K562 (cell line): Measurements from ENCODE around the gene TMEM121B. TPM values are rescaled to one million over a fixed set of nuclear protein-coding genes. Genes with fewer than 3 reads are reported as not detected.
A peak's percentile ranks its signal among the peaks of the same experiment; 100 is the strongest.

ENCODE experiments used
- HSF4 ChIP-seq: fragments of 250-450 bp; sonication (Bioruptor Pico); IDR thresholded peaks from 2 replicates; pipeline ENCODE4 v2.1.2; 2022; ENCODE audit warnings: mild to moderate bottlenecking, moderate library complexity, borderline replicate concordance
- polyA plus RNA-seq, 8 experiments: library from polyadenylated mRNA; depleted of rRNA in 4 of 8; stranded (reverse) in 5 of 8; unstranded in 3 of 8; fragments of >200 nt; fragmentation: Nextera tagmentation in 2 of 8; fragmentation: Illumina TruSeq in 1 of 8; extraction: Ambion mirVana in 2 of 8; extraction: Trizol in 1 of 8; gene quantifications; 2 replicates each; pipeline versions ENCODE4 v1.2.1 to v1.2.3, GENCODE V29; 2011 to 2014; ENCODE audit warnings: inconsistent platforms in 1 of 8, missing spikeins in 1 of 8
- total RNA-seq, 7 experiments: library from RNA; depleted of rRNA in 6 of 7; stranded (reverse); fragments of >200 nt in 6 of 7; fragmentation: Illumina TruSeq in 2 of 7; extraction: Trizol in 2 of 7; gene quantifications; 2 replicates each; pipeline versions ENCODE4 v1.2.1 to v1.2.3, GENCODE V29; 2011 to 2021; ENCODE audit warnings: low replicate concordance in 1 of 7
- TF ChIP-seq, protein P1 (sequence below), 2 experiments: fragments of 450-650 bp; formaldehyde crosslinking in 1 of 2; IDR thresholded peaks; 2 replicates each; pipeline versions ENCODE4 v1.4.0 to v1.6.1; 2014 to 2020; ENCODE audit warnings: mild to moderate bottlenecking in 2 of 2, borderline replicate concordance in 1 of 2, low read depth in 1 of 2
- TF ChIP-seq, protein P2 (sequence below), 2 experiments: IDR thresholded peaks; 2 replicates each; pipeline ENCODE4 v1.6.1; 2011; ENCODE audit warnings: borderline replicate concordance in 1 of 2, control low read depth in 1 of 2, low read depth in 1 of 2, low read length in 1 of 2, mild to moderate bottlenecking in 1 of 2, mixed read lengths in 1 of 2, moderate library complexity in 1 of 2; ENCODE audit not compliant: insufficient read depth in 1 of 2, insufficient read length in 1 of 2, poor library complexity in 1 of 2, severe bottlenecking in 1 of 2; ENCODE audit errors: extremely low read depth in 1 of 2

TMEM121B gene
- total and polyA plus RNA-seq, 9 of the 15 experiments (the other 6 are each of a cell fraction or from before 2014, with no cell fraction given), result 0.03 to 0.07 (median 0.03) TPM; not detected in 6

DNA sequence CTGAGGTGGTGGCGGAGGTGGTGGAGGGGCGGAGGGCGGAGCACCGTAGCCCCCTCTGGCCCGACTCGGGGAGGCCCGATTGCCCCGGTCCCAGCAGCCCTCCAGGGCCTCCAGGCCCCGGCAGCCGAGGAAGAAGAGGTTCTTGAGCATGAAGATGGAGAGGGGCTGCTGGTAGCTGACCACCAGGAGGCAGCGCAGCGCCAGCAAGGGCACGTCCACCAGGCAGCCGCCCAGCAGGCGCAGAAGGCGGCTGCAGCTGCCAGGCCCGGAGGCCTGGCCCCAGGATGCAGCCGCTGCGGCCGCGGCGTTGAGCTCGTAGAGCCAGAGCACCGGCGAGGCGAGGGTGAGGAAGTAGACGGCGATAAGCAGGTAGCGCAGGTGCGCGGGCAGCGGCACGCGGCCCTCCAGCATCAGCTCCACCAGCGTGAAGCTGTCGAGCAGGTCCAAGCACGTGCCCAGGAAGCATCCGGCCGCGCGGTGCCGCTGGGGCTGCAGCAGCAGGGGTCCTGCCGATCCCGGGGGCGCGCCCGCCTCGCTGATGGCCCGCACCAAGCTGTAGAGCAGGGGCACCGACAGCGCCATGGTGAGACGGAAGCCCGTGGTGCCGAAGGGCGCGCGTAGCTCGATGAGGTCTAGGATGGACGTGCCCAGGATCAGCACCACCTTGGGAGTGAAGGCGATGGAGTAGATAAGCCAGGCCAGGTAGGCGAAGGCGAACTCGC, 1.5 kb downstream of the TMEM121B start (continued):
- TF ChIP-seq, protein P1, sequence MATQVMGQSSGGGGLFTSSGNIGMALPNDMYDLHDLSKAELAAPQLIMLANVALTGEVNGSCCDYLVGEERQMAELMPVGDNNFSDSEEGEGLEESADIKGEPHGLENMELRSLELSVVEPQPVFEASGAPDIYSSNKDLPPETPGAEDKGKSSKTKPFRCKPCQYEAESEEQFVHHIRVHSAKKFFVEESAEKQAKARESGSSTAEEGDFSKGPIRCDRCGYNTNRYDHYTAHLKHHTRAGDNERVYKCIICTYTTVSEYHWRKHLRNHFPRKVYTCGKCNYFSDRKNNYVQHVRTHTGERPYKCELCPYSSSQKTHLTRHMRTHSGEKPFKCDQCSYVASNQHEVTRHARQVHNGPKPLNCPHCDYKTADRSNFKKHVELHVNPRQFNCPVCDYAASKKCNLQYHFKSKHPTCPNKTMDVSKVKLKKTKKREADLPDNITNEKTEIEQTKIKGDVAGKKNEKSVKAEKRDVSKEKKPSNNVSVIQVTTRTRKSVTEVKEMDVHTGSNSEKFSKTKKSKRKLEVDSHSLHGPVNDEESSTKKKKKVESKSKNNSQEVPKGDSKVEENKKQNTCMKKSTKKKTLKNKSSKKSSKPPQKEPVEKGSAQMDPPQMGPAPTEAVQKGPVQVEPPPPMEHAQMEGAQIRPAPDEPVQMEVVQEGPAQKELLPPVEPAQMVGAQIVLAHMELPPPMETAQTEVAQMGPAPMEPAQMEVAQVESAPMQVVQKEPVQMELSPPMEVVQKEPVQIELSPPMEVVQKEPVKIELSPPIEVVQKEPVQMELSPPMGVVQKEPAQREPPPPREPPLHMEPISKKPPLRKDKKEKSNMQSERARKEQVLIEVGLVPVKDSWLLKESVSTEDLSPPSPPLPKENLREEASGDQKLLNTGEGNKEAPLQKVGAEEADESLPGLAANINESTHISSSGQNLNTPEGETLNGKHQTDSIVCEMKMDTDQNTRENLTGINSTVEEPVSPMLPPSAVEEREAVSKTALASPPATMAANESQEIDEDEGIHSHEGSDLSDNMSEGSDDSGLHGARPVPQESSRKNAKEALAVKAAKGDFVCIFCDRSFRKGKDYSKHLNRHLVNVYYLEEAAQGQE (IDR thresholded peaks at IDR 0.05; ENCODE audit: borderline replicate concordance), result peak; percentile 58
- TF ChIP-seq, protein P1 (CRISPR knock-in tag; IDR thresholded peaks at IDR 0.05; ENCODE audit: low read depth), result no peak
- TF ChIP-seq HSF4, result no peak
- TF ChIP-seq, protein P2, sequence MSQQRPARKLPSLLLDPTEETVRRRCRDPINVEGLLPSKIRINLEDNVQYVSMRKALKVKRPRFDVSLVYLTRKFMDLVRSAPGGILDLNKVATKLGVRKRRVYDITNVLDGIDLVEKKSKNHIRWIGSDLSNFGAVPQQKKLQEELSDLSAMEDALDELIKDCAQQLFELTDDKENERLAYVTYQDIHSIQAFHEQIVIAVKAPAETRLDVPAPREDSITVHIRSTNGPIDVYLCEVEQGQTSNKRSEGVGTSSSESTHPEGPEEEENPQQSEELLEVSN (IDR thresholded peaks at IDR 0.05; ENCODE audit: borderline replicate concordance in 1 of 2, extremely low read depth in 1 of 2, insufficient read depth in 1 of 2, insufficient read length in 1 of 2, low read depth in 1 of 2, low read length in 1 of 2, poor library complexity in 1 of 2, severe bottlenecking in 1 of 2), result peak in 1 of 2 experiments; percentile 25
